Omental fat pad (tissue), 4 donors: Measurements from ENCODE around the gene DRGX. TPM values are rescaled to one million over a fixed set of nuclear protein-coding genes. Genes with fewer than 3 reads are reported as not detected.

Experiments used
- ATAC-seq: fragments of 150-250 bp; one replicate; pipeline ENCODE4 v1.9.1; 2016; ENCODE audit warnings: mild to moderate bottlenecking, moderate library complexity; ENCODE audit not compliant: low FRiP score
- DNase-seq: peaks from one replicate; pipeline ENCODE4 v3.0.0-alpha.2; 2019; ENCODE audit warnings: low spot score
- total RNA-seq, 4 donors: library from RNA; depleted of rRNA; stranded (reverse); fragments of >200 nt; gene quantifications; one replicate each; pipeline ENCODE4 v1.1.0, GENCODE V29; 2016
- TF ChIP-seq, protein P1 (sequence below), 3 donors: fragments of 450-650 bp; IDR thresholded peaks; one replicate each; pipeline ENCODE4 v1.5.1; 2016 to 2017; ENCODE audit warnings: antibody characterized with exemption in 3 of 3, mild to moderate bottlenecking in 3 of 3, moderate library complexity in 2 of 3

DRGX gene
- total RNA-seq, 4 donors from 2014 or later = not detected

DNA sequence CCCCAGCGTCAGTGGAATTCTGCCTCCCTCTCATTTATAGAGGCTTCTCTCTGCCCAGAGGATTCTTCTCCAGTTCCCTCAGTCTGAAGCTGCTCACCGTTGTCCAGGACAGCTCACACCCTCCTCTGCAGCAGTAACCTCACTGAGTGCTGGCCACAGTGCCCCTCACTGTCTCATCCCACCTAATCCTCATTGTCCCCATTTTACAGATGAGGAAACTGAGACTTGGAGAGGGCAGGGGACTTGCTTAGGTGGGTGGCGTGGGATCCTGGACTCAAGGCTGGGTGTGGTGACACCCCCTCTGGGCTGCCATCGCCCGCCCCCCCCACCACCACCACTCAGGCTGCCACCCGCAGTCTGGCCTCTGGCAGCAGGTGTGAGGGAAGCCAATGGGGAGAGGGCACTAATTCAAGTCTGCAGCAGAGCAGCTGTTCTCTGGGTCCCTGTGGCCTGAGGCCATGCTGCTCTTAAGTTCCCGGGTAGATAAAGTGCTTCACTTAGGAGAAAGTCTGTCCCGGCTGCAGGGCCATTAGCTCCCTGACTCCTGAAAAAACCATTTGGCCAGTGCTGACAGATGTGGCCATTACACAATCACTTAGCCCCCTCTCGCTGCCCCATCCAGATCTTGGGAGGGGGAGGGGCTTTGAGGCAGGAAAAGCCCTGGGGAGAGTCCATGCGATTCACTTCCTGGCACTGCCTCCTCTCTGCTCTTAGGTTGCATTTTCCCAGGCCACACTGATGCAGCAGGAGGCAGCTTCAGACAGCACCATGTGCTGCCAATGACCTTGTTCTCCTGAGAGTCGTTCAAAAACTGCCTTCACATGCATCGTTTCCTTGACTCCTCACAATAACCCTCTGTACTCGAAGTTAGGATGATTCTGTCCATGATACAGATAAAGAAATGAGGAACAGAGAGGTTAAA is 36.3 kb downstream of the DRGX start:
- TF ChIP-seq, protein P1, sequence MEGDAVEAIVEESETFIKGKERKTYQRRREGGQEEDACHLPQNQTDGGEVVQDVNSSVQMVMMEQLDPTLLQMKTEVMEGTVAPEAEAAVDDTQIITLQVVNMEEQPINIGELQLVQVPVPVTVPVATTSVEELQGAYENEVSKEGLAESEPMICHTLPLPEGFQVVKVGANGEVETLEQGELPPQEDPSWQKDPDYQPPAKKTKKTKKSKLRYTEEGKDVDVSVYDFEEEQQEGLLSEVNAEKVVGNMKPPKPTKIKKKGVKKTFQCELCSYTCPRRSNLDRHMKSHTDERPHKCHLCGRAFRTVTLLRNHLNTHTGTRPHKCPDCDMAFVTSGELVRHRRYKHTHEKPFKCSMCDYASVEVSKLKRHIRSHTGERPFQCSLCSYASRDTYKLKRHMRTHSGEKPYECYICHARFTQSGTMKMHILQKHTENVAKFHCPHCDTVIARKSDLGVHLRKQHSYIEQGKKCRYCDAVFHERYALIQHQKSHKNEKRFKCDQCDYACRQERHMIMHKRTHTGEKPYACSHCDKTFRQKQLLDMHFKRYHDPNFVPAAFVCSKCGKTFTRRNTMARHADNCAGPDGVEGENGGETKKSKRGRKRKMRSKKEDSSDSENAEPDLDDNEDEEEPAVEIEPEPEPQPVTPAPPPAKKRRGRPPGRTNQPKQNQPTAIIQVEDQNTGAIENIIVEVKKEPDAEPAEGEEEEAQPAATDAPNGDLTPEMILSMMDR (IDR thresholded peaks at IDR 0.05) = no peak
- DNase-seq (no peak), ATAC-seq (no peak)

DNA sequence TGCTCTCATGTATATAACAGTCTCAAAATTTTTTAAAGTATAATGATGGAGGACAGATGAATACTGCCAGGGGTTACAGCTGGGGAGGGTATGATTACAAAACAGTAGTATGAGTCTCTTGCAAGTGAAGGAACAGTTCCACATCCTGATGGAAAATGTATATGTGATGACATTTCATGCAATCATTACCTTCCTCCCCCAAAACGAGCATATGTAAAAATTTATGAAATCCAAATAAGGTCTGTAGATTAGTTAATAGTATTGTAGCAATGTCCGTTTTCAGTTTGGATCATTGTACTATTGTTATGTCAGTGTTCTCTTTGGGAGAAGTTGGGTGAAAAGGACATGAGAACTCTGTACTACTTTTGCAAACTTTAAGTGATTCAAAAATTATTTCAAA is 38.0 kb downstream of the DRGX start:
- TF ChIP-seq, protein P1 (IDR thresholded peaks at IDR 0.05) = no peak
- ATAC-seq = no peak
- DNase-seq = no peak

DNA sequence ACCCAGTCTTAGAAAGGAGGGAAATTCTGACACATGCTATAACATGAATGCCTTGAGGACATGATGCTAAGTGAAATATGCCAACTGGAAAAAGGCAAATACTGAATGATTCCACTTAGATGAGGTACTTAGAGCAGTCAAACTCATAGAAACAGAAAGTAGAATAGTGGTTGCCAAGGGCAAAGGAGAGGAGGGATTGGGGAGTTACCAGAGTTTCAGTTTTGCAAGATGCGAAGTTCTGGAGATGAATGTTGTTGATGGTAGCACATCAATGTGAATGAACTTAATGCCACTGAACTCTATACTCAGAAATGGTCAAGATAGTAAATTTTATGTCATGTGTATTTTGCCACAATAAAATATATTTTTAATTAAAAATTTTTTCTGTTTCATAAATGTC is 38.9 kb downstream of the DRGX start:
- no peak for ATAC-seq

DNA sequence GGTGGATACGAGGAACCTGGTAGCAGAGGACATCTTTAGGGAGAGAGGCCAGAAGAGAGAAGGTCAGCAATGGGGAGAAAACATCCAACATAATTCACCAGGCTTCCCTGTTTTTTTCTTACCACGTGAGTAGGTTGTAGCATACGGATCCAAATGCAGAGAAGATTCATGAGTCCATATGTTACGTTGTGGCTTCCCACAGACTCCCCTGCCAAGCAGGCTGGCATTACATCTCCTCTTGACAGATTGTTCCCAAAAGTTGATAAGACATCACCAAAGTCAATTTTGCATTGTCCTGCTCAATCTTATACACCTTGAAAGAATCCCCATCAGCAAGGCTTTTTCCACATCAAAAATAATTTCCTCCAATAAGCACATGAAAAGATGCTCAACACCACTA is 39.7 kb downstream of the DRGX start:
- TF ChIP-seq, protein P1 (IDR thresholded peaks at IDR 0.05) = no peak
- DNase-seq (no peak), ATAC-seq (no peak)

More for the DNA sequence above, 38.9 kb downstream of the DRGX start:
- TF ChIP-seq, protein P1 (IDR thresholded peaks at IDR 0.05) = no peak
- no peak for DNase-seq

DNA sequence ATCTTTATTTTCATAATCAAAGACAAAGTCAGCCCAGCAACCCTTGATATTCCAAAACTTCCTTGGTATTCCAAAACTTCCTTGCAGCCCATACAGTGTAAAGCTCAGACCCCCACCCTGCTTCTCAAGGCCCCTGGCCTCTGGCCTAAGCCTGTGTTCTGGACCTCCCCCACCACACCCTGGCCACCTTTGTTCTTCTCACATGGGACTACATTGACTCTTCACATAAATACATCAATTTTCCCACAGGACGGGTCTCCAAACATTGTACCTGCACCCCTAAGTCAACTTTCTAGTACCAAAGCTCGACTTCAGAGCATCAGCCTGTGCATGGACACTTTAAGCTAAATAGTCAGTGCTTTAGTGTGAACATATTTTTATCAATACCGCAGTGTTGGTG is 40.7 kb downstream of the DRGX start:
- DNase-seq = no peak
- TF ChIP-seq, protein P1 (IDR thresholded peaks at IDR 0.05) = no peak
- ATAC-seq = no peak

DNA sequence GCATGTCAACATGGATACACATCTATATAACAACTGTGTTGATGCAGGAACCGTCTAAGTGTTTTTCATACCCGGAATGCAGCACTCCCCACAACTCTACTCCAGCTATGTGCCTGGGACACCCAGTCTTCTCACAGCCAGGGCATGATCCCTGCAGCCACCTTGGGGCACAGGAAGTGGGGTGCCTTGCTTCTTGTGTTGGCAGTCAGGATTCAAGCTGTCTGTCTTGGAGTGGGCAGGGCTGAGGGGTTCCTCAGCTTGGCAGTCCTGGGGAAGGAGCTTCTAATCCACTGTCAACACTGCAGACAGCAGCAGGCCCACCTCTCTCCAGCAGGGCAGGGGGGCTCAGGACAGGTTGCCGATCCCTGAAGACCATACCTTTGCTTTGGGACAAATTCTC is 41.3 kb downstream of the DRGX start:
- TF ChIP-seq, protein P1 (IDR thresholded peaks at IDR 0.05) = no peak
- DNase-seq (no peak), ATAC-seq (no peak)
